Activated CD4-positive, alpha-beta T cell treated with anti-CD3 and anti-CD28 coated beads for 1 hour (primary cell): ENCODE data around the gene THAP11.
"Not testable (repeated sequence)": the region's sequence is repeated elsewhere in the genome, so short reads cannot be mapped to it uniquely, and the experiment has no call there.

Experiments used
- DNase-seq: peaks from one replicate; pipeline ENCODE4 v3.0.0-alpha.2; 2020

THAP11 gene

DNA sequence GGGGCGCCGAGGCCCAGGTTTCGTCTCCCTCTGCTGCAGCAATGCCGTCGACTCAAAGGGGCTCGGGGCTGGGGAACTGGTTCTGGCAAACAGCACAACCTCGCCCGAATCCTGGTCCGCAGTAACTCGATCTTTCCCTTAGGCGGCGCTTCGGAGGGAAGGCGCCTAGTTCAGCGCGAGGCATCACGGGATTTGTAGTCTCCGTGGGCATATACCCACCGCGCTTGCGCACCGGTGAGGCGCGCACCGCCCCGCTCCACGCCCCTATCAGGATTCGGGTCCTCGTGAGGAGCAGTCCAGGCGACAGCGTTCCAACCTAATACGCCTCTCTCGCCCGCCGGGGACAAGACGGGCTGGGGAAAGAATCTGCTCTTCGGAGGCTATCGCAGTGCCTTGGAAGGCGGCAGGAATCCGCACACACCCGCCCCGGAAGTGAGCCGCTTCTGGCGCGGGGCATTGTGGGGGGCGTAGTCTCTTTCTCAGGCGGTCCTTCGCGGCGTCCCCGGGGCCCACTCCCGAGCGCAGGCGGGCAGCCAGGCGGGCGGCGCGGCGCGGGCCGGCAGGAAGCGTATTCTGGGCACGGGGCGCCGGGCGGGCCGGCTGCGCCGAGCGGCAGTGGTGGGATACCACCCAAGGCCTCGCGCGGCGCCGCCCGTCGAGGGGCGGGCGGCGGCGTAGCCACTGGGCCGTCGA lies at the start of gene THAP11:
TSS of gene THAP11 (plus strand) at position 505 of the 693 bp plus-strand sequence. CDS start 235 bp downstream, outside the sequence.
- peak; percentile 89 for DNase-seq

DNA sequence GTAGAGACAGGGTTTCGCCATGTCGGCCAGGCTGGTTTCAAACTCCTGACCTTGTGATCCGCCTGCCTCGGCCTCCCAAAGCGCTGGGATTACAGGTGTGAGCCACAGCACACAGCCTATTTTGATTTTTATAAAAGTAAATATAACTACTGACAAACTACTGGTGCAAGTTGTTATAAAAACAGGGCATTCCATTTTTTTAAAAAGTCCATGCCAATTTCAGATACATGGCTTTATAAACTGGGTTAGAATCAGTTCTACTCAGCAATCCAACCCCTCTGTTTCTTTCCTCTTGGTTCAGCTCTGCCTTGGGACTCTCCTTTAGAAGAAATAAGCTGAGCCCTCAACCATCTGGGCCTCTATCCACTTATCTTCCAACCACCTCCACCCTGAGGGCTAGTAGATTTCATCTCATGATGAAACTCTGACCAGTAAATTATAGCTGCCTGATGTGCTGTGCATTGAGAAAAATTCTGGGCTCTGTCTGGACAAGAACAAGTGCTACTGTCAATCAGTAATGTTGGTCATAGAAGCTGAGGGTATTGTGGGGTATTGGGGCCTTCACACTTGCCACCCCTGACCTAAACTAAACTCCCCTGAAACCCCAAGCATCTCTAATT lies 45.9 kb upstream of the THAP11 start:
- DNase-seq = no peak

DNA sequence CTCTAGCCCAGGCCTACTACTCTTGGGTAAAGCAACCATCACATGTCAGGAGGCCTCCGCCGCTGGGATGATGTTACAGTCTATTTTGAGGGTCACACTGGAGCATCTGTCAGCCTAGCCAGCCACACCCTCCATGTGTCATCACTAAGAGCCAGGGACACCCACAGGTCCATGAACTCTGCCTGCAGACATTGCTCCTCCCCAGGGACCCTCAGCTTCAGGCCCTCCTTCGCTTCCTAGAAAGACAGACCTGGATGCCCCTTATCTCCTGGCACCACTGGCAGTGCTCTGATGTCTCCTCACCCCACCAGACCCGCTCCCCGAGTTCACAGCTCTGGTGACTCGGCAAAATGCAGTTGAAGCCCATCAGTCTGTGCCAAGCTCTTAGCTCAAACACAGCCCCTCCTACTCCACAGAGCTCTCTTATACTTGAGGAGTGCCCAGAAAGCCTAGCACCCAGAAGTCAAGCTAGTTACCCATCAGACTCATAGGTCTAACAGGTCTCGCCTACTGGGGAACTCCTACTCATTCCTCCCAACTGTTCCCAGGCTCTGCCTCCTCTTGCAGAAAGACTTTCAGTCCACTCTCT lies 41.7 kb upstream of the THAP11 start:
- DNase-seq = no peak

DNA sequence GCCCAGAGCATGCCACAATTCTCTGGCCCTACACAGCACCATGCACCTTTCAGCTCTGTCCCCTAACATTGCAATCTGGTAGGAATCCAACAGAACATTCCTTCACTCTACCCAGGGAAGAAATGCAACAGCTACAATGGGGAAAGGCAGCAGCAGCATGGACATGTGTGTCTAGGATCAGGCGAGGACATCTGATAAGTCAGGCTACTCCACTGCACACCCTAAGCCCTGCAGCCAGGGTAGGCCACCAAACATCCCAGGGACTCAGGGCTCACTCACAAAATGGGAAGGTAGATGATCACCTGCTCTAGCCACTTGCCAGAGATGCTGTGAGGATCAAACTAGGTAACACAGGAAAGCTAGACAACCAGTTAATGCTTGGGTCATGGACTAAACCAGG lies 40.9 kb upstream of the THAP11 start:
- no peak for DNase-seq

DNA sequence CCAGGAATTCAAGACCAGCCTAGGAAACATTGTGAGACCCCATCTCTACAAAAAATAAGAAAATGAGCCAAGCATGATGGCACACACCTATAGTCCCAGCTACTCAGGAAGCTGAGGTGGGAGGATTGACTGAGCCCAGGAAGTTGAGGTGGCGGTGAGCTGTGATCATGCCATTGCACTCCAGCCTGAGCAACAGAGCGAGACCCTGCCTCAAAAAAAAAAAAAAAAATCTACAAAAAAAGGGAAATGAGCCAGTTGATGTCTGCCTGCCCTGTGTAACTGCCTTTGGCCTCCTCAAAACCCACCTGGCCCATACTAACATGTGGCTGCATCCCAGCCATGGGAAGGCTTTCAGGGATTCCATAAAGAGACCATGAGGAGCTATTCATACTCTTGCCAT lies 40.2 kb upstream of the THAP11 start:
- DNase-seq = no peak

DNA sequence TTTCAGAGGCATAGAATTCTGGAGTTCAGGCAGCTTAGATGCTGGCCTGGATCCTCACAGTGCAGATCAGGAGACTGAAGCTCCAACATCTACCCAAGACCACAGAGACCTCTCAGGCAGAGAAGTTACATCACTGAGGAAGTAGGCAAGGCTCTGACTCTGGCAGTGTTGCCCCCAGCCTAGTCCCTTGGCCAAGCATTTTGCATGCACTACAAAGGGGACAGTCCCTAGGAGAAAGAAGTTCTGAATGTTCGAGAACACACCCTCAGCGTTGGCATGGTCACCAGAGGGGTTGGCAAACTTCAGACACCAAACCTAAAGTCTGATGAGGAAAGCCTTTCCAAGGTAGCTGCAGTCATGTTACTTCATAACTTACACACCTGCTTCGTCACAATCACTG lies 38.2 kb upstream of the THAP11 start:
- DNase-seq = no peak

DNA sequence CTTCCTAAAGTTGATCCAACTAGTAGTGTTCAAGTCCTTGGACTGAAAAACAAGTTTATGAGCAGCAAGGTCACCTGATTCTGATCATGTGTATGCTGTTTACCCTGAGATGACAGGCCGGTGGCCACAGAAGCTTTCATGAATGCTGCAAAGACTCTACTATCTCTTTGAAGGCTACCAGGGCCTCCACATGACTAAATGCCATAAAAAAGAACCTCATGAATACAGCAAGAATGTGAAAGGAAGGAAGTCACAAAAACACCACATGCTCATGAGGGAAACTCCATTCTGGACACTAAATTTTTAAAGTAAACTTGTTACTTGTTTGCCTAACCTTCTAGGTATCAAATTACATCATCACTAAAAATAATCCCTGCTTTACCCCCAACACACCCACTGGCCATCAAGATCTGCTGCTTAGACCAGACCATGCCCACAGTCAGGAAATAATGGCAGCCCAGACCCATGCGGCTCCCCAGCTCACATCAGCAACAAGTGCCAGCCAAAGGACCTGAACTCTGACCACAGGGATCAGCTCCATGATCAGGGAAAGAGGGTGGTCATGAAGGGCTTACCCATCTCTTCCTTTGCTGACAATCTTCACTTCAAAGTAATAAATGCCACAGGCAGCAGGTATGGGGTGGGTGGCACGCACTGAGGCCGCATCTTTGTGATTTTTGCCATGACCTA lies 37.1 kb upstream of the THAP11 start:
- no peak for DNase-seq

DNA sequence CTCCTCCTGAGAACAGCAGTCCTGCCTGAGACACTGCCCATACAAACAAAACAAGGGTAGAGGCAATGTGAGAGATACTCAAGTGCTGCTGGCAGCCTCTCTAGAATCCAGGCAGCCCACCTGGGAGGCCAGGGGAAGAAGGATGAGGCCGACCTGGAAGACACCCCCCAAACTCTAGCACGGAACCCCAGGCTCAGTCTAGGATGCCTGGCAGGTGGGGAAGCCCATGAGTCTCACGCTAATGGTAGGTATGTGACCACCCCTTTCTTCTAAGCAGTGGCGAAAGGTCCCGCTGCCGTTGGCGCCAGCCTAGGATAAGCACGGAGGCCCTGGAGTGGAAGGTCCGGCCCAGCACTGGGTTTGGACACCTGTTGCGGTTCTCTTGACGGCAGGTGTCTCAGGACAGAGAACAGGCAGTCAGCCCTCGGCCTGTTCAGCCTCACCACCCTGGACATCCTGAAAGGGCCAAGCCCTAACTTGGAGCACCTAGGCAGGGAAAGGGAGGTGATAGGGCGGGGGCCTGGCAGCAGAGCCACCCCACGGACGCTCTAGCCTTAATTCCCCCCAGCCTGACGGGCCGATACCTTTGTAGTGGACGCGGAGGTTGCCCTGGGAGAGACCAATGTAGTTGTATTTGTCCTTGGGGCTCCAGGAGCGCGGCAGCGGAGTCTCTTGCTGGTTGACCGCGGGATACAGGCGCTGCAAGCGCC lies 36.2 kb upstream of the THAP11 start:
- no peak for DNase-seq

DNA sequence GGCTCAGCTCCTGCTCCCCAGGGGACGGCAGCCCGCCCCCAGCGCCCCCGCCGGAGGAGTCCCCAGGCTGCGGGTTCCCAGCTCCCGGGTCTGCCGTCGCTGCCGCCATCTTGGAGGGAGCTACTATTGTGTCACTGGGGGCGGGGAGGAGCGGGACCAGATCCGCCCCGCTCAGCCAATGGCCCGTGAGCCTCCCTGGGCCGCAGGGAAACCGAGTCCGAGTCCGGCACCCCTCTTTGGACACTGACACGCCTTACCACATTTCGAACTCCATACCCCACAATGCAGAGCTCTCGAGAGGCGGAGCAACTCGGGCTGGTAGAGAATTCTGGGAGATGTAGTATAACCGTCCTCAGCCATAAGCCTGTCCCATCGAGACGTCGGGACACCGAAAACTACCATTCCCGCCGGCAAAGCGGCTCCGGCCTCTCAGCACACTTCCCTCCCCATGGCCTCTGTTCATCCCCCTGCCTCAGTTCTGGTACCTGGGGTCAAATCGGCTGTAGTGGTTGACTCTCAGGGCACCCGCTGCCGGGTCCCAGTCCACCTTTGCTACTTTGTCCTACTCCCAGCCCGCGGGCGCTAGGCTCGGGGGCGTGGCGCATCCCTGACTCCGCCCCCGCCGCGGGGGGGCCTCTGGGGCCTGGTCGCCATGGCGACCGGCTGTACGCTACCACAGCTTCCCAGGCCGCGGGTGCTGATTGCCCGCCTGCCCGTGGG lies 35.5 kb upstream of the THAP11 start, which contains the start of the genes RANBP10 and TSNAXIP1:
TSS of gene RANBP10 (minus strand) at position 133 of the 720 bp plus-strand sequence. CDS start at position 109, 24 bp downstream.
TSS of gene TSNAXIP1 (plus strand) at position 462 of the 720 bp plus-strand sequence. CDS start 261 bp downstream, outside the sequence.
- DNase-seq = peak; percentile 93

DNA sequence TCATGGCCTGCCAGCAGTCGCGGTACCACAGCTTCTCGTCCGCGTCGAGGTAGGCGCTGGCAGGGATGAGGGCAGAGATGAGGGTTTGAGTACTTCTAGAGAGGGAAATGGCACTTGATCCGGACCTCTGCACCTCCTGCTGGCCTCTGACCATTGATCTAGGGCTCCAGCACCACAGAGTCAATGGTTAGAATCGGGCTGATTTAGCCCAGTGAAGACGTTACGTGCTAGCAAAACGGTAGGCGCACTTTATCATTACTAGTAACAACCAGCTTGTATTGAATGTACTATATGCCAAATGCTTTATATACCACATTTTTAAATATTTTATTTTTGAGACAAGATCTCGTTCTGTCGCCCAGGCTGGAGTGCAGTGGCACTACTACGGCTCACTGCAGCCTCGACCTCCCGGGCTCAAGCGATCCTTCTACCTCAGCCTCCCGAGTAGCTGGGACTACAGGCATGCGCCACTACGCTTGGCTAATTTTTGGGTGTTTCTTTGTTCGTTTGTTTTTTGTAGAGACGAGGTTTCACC lies 34.9 kb upstream of the THAP11 start:
- no peak for DNase-seq

DNA sequence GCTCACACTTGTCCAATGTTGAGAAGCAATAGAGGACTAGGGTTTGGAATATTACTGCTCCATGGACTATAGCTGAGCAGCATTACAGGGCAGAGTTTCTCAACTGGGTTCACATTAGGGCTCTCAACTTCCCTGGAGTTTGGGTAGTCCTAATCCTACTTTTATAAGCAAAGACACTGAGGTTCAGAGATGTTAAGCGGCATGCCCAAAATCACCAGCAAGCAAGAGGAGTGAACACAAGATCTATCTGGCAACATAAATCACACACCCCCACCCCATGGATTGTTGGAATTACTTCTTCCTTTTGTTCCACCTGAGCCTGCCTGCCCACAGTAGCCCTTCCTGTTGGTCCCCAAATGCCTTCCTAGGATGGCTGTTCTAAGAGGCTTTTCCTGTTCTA lies 30.2 kb upstream of the THAP11 start:
- DNase-seq = no peak

DNA sequence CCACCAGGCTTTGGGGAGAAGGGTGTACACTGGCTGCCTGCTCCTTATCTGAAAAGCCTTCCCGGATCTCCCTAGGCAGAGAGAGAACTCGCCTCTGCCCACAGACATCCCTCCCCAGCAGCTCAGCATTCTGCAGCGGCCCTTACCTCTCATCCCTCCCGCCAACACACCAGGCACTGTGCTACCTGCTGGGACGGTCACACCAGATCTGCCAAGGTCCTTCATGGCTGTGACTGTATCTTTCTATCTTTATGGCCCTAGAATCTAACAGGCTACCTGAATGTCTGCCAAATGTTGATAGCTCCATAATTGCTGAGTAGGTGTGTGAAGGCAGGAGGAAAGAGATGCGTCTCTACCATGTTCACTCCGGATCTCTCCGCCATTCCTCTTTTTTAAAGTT lies 27.6 kb upstream of the THAP11 start:
- no peak for DNase-seq

DNA sequence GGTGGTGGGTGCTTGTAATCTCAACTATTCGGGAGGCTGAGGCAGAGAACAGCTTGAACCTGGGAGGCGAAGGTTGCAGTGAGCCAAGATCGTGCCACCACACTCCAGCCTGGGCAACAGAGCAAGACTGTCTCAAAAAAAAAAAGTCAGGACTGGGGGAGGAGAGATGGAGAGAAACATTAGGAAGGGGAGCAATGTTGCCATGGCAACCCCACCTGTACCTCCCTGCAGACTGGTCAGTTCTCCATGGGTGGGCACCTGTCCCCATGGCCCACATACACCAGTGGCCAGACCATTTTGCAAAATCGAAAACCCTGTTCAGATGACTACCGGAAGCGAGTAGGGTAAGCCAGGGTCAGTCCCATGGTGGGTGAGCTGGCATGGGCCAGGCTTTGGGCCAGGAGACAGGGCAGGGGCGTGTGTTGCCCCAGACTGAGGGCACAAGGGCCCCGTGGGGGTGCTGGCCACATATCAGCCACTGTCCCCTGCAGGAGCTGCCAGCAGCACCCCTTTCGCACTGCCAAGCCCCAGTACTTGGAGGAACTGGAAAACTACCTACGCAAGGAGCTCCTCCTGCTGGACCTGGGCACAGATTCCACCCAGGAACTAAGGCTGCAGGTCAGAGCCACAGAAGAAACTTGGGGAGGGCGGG lies 21.4 kb upstream of the THAP11 start:
- no peak for DNase-seq

DNA sequence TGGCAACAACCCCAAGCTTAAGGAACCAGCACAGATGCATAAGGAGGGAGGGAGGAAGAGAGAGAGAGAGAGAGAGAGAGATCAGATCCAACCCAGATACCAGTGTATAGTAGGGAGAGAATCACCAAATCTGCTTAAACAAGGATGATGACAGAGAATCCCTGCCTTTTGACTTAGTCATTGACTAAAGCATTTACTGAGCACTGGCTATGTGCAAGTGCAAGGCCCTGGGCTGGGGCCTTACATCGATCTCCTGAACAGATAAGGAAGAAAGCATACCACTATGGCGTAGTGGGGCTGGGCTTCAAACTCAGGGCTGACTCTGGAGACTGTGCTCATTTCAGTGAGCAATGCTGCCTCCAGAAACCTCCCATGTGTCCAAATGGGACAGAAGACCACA lies 19.6 kb upstream of the THAP11 start:
- no peak for DNase-seq

DNA sequence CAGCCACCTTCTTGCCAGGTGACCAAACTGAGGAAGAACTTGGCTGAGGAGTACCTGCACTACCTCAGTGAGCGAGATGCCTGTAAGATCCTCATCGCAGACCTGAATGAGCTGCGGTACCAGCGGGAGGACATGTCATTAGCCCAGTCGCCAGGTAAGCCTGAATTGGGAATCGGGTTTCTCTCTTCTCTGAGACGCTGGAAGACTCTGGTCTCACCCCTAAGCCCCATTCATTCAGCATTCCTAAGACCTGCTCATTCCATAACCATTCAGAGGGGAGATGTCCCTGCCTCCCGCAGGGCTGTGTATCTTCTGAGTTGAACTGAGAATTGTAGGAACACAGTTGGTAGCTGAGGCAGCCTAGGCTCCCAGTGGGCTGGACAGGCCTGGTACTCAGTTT lies 17.0 kb upstream of the THAP11 start:
- no peak for DNase-seq

DNA sequence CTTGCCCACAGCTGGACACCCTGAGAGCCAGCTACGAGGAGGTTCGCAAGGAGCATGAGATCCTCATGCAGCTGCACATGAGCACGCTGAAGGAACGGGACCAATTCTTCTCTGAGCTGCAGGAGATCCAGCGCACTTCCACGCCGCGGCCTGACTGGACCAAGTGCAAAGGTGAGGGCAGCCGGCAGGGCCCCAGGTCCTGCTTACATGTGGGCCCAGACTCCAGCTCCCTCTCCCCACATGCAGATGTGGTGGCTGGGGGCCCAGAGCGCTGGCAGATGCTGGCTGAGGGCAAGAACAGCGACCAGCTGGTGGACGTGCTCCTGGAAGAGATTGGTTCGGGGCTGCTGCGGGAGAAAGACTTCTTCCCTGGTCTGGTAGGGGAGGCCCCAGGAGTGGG lies 16.2 kb upstream of the THAP11 start:
- no peak for DNase-seq

DNA sequence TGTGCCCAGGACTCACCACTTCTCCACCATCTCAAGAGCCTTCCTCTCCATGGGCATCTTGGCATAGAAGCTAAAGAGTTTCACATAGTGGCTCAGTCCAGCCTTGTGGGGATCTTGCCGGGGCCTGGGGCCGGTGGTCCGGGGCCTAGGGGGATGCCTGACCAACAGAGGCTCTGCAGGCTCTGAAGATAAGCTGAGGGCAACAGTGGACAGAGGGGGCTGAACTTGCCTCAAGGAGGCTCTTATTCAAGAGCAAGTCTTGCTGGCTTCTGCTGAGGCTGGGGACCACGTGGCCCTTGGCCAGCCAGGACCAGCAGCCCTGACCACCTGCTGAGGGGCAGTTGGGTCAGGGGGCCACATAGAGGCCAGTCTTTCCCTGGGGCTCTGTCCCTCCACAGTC lies 13.5 kb upstream of the THAP11 start:
- DNase-seq = no peak

DNA sequence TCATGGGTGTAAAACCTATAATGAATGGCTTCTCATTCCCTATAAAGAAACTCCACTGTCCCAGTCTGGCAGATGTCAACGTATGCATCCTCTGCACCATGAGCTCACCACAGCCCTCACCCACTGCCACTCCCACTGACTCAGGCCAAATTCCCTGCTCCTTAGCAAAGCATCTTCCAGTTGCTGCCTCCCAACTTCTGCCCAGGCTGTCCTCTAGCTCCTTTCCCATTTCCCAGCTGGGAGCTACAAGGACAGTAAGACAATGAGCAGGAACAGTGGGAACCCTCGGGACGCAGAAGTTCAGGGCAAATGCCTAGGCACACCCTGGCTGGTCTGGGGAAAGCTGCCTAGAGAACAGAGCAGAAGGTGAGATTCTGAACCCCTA lies 9.1 kb upstream of the THAP11 start:
- no peak for DNase-seq

DNA sequence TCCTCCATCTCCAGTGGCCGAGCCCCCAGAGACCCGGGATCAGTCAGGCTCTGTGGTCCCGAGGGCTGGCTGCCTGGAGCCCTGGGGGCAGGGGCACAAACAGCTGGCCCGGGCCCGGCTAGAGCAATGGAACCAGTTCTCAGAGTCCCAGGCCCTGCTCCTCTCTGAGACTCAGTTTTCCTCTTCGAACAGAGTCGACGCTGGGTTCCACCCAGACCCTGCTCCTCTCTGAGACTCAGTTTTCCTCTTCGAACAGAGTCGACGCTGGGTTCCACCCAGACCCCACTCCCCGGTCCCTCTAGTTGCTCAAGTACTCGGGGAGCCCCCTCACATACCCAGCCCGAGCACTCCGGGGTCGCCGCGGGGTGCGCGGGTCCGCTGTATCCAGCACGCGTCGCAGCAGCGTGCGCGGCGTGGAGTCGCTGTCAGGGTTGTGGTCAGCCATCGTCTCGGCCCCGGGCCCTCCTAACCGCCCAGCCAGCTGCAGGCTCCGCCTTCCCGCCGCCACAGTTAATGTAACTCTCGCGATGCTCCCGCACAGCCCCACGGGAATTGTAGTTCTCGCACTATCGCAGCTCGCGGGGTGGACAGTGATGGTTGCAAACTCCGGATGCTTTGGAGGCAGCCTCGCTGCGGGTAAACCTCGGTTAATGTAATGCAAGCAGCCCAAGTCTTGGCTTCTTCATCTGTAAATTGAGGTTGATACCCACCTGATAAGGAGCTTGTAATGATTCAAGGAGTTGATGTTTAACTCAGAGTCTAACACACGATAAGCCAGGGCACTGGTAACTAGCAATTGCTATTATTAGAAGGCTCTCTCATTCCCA lies 8.5 kb upstream of the THAP11 start:
- DNase-seq = peak; percentile 87

DNA sequence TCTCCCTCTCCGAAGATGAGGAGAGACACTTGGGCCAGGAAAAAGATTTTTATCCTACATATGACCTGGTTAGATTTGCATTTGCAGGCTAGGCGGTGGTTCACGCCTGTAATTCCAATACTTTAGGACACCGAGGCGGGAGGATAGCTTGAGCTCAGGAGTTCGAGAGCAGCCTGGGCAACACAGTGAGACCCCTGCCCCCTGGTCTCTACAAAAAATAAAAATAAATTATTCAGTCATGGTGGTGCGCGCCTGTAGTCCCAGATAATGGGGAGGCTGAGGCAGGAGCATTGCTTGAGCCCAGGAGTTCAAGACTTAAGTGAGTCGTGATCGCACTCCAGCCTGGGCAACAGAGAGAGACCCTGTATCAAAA lies 7.9 kb upstream of the THAP11 start:
- DNase-seq = no peak

DNA sequence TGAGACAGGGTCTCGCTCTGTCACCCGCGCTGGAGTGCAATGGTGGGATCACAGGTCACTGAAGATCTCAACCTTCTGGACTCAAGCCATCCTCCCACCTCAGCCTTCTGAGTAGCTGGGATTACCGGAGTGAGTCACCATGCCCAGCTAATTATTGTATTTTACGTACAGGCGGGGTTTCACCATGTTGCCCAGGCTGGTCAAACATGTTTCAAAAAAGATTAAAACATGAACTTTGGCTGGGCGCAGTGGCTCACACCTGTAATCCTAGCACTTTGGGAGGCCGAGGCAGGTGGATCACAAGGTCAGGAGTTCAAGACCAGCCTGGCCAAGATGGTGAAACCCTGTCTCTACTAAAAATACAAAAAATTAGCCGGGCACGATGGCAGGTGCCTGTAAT lies 4.9 kb upstream of the THAP11 start:
- not testable (repeated sequence) for DNase-seq
